SK-N-SH treated with all-trans-retinoic acid at 6 μM for 48 hours (cell line): Measurements from ENCODE around the gene MRFAP1.

Source experiments
- ATAC-seq: fragments of 200-7000 bp; cut with Tn5 transposase; 3 replicates; pipeline ENCODE4 v1.9.1; 2020; ENCODE audit warnings: mild to moderate bottlenecking, moderate library complexity
- ARNTL ChIP-seq: fragments of 450-650 bp; formaldehyde crosslinking; IDR thresholded peaks from 2 replicates; pipeline ENCODE4 v1.5.0; 2020; ENCODE audit warnings: low read depth, mild to moderate bottlenecking, moderate library complexity, borderline replicate concordance
- BACH2 ChIP-seq: fragments of 250-450 bp; sonication (Bioruptor Pico); IDR thresholded peaks from 2 replicates; pipeline ENCODE4 v1.9.0; 2021; ENCODE audit warnings: mild to moderate bottlenecking, borderline replicate concordance
- CSDC2 ChIP-seq: fragments of 250-450 bp; sonication (Bioruptor Pico); IDR thresholded peaks from 2 replicates; pipeline ENCODE4 v1.5.0; 2020; ENCODE audit warnings: mild to moderate bottlenecking, moderate library complexity
- CSRNP3 ChIP-seq: fragments of 250-450 bp; sonication (Bioruptor Pico); IDR thresholded peaks from 2 replicates; pipeline ENCODE4 v1.5.1; 2021; ENCODE audit warnings: mild to moderate bottlenecking, moderate library complexity
- ESRRG ChIP-seq: fragments of 250-450 bp; sonication (Bioruptor Pico); IDR thresholded peaks from 2 replicates; pipeline ENCODE4 v1.6.1; 2021; ENCODE audit warnings: mild to moderate bottlenecking
- GLIS3 ChIP-seq: fragments of 250-450 bp; sonication (Bioruptor Pico); IDR thresholded peaks from 2 replicates; pipeline ENCODE4 v1.5.0; 2020; ENCODE audit warnings: mild to moderate bottlenecking, moderate library complexity
- ISL1 ChIP-seq: fragments of 250-450 bp; sonication (Bioruptor Pico); IDR thresholded peaks from 2 replicates; pipeline ENCODE4 v2.1.2; 2022; ENCODE audit warnings: mild to moderate bottlenecking, moderate library complexity
- POU6F1 ChIP-seq: fragments of 250-450 bp; sonication (Bioruptor Pico); IDR thresholded peaks from 2 replicates; pipeline ENCODE4 v1.8.0; 2021; ENCODE audit warnings: low read depth, mild to moderate bottlenecking, moderate library complexity, borderline replicate concordance
- PPARA ChIP-seq: fragments of 250-450 bp; sonication (Bioruptor Pico); IDR thresholded peaks from 2 replicates; pipeline ENCODE4 v1.5.0; 2020; ENCODE audit warnings: mild to moderate bottlenecking, borderline replicate concordance
- RARB ChIP-seq: fragments of 250-450 bp; sonication (Bioruptor Pico); IDR thresholded peaks from 2 replicates; pipeline ENCODE4 v1.8.0; 2021; ENCODE audit warnings: mild to moderate bottlenecking, moderate library complexity
- SNAI2 ChIP-seq: fragments of 250-450 bp; sonication (Bioruptor Pico); IDR thresholded peaks from 2 replicates; pipeline ENCODE4 v1.5.0; 2020; ENCODE audit warnings: mild to moderate bottlenecking, moderate library complexity
- TCF4 ChIP-seq: fragments of 250-450 bp; sonication (Bioruptor Pico); IDR thresholded peaks from 2 replicates; pipeline ENCODE4 v1.8.0; 2021; ENCODE audit warnings: mild to moderate bottlenecking, moderate library complexity, borderline replicate concordance
- TOX ChIP-seq: fragments of 250-450 bp; sonication (Bioruptor Pico); IDR thresholded peaks from 2 replicates; pipeline ENCODE4 v1.8.0; 2021; ENCODE audit warnings: mild to moderate bottlenecking, moderate library complexity, borderline replicate concordance
- ZC3H10 ChIP-seq: fragments of 250-450 bp; sonication (Bioruptor Pico); IDR thresholded peaks from 2 replicates; pipeline ENCODE4 v1.5.1; 2021; ENCODE audit warnings: mild to moderate bottlenecking, moderate library complexity
- ZFP3 ChIP-seq: fragments of 250-450 bp; sonication (Bioruptor Pico); IDR thresholded peaks from 2 replicates; pipeline ENCODE4 v1.5.0; 2020; ENCODE audit warnings: mild to moderate bottlenecking, moderate library complexity
- ZNF565 ChIP-seq: fragments of 450-650 bp; formaldehyde crosslinking; conservative IDR thresholded peaks from 2 replicates; pipeline ENCODE4 v1.5.0; 2020; ENCODE audit warnings: low read depth, mild to moderate bottlenecking, moderate library complexity
- ZNF70 ChIP-seq: fragments of 450-650 bp; formaldehyde crosslinking; IDR thresholded peaks from 2 replicates; pipeline ENCODE4 v1.5.0; 2020; ENCODE audit warnings: mild to moderate bottlenecking, moderate library complexity
- ZNF8 ChIP-seq: fragments of 450-650 bp; formaldehyde crosslinking; IDR thresholded peaks from 2 replicates; pipeline ENCODE4 v1.5.0; 2020; ENCODE audit warnings: mild to moderate bottlenecking, moderate library complexity
- TF ChIP-seq, protein P1 (sequence below): fragments of 250-450 bp; sonication (Bioruptor Pico); IDR thresholded peaks from 2 replicates; pipeline ENCODE4 v1.8.0; 2020; ENCODE audit warnings: mild to moderate bottlenecking, moderate library complexity, borderline replicate concordance
- TF ChIP-seq, protein P2 (sequence below): fragments of 250-450 bp; sonication (Bioruptor Pico); IDR thresholded peaks from 2 replicates; pipeline ENCODE4 v1.5.1; 2020; ENCODE audit warnings: low read depth, mild to moderate bottlenecking, moderate library complexity

Gene MRFAP1

DNA sequence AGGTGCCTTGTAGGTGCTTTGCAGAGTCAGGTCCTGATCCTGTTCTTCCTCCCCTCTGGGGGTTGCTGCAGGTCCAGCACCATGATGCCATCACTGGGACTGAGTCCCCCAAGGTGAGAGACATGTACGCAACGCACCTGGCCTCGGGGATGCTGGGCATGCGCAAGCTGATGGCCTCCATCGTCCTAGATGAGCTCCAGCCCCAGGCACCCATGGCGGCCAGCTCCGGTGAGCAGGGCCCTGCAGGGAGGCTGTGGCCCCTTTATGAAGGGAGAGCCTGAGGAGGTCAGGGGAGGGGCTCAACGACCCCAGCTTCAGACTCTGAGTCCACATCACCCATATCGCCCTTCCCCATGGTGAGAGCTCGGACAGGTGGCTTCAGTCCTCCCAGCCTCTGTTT, 42.4 kb upstream of the MRFAP1 start:
- TF ChIP-seq TOX (CRISPR knock-in tag) (no peak), ISL1 (CRISPR knock-in tag) (no peak), RARB (CRISPR knock-in tag) (no peak), ARNTL (no peak)
- ATAC-seq = no peak

GRCh38 chr4:6598641-6599040, 41.8 kb upstream of the MRFAP1 start:
- TF ChIP-seq CSDC2 (CRISPR knock-in tag) = no peak
- no peak for TF ChIP-seq ESRRG (CRISPR knock-in tag)
- TF ChIP-seq, protein P1, sequence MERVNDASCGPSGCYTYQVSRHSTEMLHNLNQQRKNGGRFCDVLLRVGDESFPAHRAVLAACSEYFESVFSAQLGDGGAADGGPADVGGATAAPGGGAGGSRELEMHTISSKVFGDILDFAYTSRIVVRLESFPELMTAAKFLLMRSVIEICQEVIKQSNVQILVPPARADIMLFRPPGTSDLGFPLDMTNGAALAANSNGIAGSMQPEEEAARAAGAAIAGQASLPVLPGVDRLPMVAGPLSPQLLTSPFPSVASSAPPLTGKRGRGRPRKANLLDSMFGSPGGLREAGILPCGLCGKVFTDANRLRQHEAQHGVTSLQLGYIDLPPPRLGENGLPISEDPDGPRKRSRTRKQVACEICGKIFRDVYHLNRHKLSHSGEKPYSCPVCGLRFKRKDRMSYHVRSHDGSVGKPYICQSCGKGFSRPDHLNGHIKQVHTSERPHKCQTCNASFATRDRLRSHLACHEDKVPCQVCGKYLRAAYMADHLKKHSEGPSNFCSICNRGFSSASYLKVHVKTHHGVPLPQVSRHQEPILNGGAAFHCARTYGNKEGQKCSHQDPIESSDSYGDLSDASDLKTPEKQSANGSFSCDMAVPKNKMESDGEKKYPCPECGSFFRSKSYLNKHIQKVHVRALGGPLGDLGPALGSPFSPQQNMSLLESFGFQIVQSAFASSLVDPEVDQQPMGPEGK (CRISPR knock-in tag) = no peak
- no peak for ATAC-seq

DNA sequence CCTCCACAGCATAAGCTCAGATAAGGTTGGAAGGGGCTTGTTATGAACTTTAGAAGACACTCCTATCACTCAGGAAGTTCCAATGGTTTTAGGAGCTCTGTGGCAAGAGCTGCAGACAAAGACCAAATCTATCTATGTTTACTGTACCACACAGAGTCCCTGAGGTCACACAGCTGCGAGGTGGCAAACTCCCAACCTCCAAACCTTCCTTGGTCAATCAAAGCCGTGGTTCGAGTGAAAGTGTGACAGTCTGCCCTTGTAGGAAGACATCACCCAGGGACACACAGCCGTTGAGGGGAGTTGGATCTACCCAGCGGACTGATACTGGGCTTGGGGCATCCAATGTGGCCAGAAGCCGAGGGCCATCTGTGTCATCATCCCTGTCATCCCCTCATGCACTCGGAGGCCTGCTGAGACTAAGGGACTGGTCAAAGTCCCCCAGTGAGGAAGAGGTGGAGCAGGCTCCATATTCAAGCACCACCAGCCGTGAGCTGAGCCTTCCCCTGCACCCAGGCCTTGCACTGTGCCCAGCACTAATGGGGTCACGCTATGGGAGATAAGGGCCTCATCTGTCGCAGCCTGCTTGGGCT, 38.7 kb upstream of the MRFAP1 start:
- ATAC-seq = no peak
- no peak for TF ChIP-seq TOX (CRISPR knock-in tag)
- TF ChIP-seq PPARA (CRISPR knock-in tag) = no peak
- TF ChIP-seq BACH2 (CRISPR knock-in tag) = no peak
- TF ChIP-seq CSRNP3 (CRISPR knock-in tag) = no peak
- no peak for TF ChIP-seq ZC3H10 (CRISPR knock-in tag)
- no peak for TF ChIP-seq ZNF70 (CRISPR knock-in tag)
- no peak for TF ChIP-seq RARB (CRISPR knock-in tag)
- TF ChIP-seq POU6F1 = no peak
- TF ChIP-seq GLIS3 (CRISPR knock-in tag) = no peak
- no peak for TF ChIP-seq TCF4 (CRISPR knock-in tag)
- TF ChIP-seq ISL1 (CRISPR knock-in tag) = no peak
- TF ChIP-seq ARNTL = no peak

GRCh38 chr4:6602289-6602688, 38.2 kb upstream of the MRFAP1 start:
- no peak for ATAC-seq
- TF ChIP-seq, protein P2, sequence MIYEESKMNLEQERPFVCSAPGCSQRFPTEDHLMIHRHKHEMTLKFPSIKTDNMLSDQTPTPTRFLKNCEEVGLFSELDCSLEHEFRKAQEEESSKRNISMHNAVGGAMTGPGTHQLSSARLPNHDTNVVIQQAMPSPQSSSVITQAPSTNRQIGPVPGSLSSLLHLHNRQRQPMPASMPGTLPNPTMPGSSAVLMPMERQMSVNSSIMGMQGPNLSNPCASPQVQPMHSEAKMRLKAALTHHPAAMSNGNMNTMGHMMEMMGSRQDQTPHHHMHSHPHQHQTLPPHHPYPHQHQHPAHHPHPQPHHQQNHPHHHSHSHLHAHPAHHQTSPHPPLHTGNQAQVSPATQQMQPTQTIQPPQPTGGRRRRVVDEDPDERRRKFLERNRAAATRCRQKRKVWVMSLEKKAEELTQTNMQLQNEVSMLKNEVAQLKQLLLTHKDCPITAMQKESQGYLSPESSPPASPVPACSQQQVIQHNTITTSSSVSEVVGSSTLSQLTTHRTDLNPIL = no peak
- TF ChIP-seq ZNF565 (CRISPR knock-in tag) (no peak), ZFP3 (CRISPR knock-in tag) (no peak), ZC3H10 (CRISPR knock-in tag) (no peak), TCF4 (CRISPR knock-in tag) (no peak), ESRRG (CRISPR knock-in tag) (no peak), GLIS3 (CRISPR knock-in tag) (no peak), ZNF70 (CRISPR knock-in tag) (no peak), RARB (CRISPR knock-in tag) (no peak), TOX (CRISPR knock-in tag) (no peak), ZNF8 (CRISPR knock-in tag) (no peak)

- ATAC-seq = no peak
- TF ChIP-seq ZNF565 (CRISPR knock-in tag) (no peak), ESRRG (CRISPR knock-in tag) (no peak), RARB (CRISPR knock-in tag) (no peak), GLIS3 (CRISPR knock-in tag) (no peak), ZC3H10 (CRISPR knock-in tag) (no peak), ZNF8 (CRISPR knock-in tag) (no peak), SNAI2 (no peak), TOX (CRISPR knock-in tag) (no peak), BACH2 (CRISPR knock-in tag) (no peak), ZFP3 (CRISPR knock-in tag) (no peak), ISL1 (CRISPR knock-in tag) (no peak)
- TF ChIP-seq, protein P2 = no peak
- TF ChIP-seq, all 23 proteins: peak for 0
Observed at GRCh38 chr4:6603128-6603527, 37.4 kb upstream of the MRFAP1 start.
